Spleen (tissue), 7 donors: Measurements from ENCODE around the gene FAM236B.
"Not testable (repeated sequence)": the region's sequence is repeated elsewhere in the genome, so short reads cannot be mapped to it uniquely, and the experiment has no call there.

Source experiments
- POLR2A ChIP-seq, 3 donors: fragments of 450-650 bp; IDR thresholded peaks; one replicate each; pipeline ENCODE4 v1.5.1; 2017; ENCODE audit warnings: antibody characterized with exemption in 3 of 3, mild to moderate bottlenecking in 1 of 3
- POLR2AphosphoS5 ChIP-seq, 3 donors: sonication (generic); formaldehyde crosslinking; IDR thresholded peaks; one replicate each; pipeline ENCODE4 v1.5.1; 2017; ENCODE audit warnings: antibody characterized with exemption in 3 of 3
- TF ChIP-seq, protein P1 (sequence below), 11 experiments: fragments of 200-600 bp in 7 of 11; fragments of 450-650 bp in 4 of 11; sonication (generic) in 4 of 11; IDR thresholded peaks in 8 of 11; conservative IDR thresholded peaks in 3 of 11; 1 replicate in 7 of 11; 2 replicates in 4 of 11; pipeline versions ENCODE4 v1.4.0 to v1.8.0; 2016 to 2021; ENCODE audit warnings: antibody characterized with exemption in 11 of 11, inconsistent platforms in 4 of 11, mild to moderate bottlenecking in 1 of 11
- donor health status: DM: no; HTN: no; CAD: no; lungs with moderate emphysema.
- donor health status: DM: no; HTN: no; CAD: no.
- donor health status: DM: no; HTN: no; CAD: no.

DNA sequence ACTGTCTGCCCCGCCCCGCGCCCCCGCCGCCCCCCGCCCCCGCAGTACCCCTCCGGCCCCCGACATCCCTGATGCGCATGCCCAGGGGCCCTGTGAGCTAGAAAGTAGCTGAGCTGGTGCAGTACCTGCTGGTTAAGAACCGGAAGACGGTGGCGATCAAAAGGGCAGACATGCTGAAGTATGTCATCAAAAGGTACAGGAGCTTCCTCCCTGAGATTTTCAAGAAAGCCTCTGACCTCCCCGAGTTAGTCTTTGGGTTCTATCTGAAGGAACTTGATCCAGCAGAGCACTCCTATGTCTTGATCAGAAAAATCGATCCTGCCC, 5.0 kb downstream of the FAM236B start:
- TF ChIP-seq, protein P1, sequence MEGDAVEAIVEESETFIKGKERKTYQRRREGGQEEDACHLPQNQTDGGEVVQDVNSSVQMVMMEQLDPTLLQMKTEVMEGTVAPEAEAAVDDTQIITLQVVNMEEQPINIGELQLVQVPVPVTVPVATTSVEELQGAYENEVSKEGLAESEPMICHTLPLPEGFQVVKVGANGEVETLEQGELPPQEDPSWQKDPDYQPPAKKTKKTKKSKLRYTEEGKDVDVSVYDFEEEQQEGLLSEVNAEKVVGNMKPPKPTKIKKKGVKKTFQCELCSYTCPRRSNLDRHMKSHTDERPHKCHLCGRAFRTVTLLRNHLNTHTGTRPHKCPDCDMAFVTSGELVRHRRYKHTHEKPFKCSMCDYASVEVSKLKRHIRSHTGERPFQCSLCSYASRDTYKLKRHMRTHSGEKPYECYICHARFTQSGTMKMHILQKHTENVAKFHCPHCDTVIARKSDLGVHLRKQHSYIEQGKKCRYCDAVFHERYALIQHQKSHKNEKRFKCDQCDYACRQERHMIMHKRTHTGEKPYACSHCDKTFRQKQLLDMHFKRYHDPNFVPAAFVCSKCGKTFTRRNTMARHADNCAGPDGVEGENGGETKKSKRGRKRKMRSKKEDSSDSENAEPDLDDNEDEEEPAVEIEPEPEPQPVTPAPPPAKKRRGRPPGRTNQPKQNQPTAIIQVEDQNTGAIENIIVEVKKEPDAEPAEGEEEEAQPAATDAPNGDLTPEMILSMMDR (IDR thresholded peaks at IDR 0.05 in 8 of 11, conservative IDR thresholded peaks at IDR 0.05 in 3 of 11) = not testable (repeated sequence)
- not testable (repeated sequence) for TF ChIP-seq POLR2A, POLR2AphosphoS5 (IDR thresholded peaks at IDR 0.05)
